ENCODE results near the gene MVD.
"Not testable (repeated sequence)": the region's sequence is repeated elsewhere in the genome, so short reads cannot be mapped to it uniquely, and the experiment has no call there.

MVD gene

DNA sequence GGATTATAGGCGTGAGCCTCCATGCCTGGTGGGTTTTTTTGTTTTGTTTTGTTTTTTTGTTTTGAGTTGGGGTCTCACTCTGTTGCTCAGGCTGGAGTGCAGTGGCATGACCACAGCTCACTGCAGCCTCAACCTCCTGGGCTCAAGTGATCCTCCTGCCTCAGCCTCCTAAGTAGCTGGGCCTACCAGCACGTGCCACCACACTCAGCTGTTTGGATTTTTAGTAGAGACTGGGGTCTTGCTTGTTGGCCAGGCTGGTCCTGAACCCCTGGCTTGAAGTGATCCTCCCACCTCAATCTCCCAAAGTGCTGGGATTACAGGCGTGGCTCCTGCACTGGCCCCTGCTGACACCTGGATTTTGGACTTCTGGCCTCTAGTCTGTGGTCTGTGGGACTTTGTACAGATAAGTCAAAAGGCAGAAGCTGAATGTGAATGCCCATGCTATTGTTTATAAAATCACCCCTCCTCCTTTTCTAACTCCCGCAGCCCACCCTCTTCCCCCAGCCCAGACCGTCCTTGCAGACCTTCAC is 17.7 kb upstream of the MVD start:
- no peak for DNase-seq

DNA sequence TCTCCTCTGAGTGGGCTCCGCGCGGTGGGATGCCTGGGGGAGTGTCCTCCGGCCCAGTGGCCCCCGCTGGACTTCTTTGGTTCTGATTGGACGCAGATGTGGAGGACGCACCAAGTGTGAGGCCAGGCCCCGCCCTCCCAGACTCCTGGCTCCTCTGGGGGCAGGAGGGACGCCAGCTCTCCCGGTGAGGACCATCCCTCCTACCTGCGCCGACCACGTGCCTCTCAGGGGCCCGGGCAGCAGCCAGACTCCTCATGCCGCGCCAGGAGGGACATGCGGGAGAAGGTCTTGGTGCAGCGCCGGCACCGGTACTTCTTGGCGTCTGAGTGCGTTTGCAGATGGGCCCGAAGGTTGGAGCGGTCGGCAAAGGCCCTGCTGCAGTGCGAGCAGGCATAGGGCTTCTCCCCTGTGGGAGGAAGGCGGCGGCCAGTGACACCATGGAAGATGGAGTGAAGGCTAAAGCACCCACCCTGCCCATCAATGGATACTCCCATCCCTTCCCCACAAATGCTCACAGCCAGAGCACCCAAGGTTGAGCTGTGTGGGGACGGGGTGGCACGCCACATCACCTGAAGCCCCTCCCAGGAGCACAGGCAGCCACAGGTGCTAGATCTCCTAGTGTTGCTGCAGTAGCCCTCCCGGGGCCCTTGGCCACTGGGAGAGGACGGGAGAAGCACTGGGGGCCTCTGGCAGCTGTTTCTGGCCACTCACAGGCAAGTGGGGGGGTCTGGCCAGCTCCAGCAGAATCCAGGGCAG is 15.5 kb upstream of the MVD start:
- DNase-seq = no peak

DNA sequence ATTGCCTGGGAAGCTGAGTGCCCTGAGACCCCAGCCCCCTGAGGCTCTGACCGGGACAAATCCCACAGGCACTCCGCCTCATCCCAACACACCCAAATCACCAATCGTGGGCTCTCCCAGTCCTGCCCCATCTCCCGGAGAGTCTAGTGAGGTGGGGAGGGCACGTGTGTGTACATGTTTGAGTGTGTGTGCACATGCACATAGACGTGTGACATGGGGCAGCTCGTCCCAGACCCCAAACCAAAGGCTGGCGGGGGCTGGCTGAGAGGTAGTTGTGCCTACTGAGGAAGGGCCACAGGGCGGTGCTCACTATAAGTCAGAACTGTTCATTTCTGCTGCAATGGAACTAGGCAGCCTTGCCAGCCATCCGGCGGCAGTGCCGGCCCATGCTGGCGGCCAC is 14.8 kb upstream of the MVD start:
- no peak for DNase-seq

DNA sequence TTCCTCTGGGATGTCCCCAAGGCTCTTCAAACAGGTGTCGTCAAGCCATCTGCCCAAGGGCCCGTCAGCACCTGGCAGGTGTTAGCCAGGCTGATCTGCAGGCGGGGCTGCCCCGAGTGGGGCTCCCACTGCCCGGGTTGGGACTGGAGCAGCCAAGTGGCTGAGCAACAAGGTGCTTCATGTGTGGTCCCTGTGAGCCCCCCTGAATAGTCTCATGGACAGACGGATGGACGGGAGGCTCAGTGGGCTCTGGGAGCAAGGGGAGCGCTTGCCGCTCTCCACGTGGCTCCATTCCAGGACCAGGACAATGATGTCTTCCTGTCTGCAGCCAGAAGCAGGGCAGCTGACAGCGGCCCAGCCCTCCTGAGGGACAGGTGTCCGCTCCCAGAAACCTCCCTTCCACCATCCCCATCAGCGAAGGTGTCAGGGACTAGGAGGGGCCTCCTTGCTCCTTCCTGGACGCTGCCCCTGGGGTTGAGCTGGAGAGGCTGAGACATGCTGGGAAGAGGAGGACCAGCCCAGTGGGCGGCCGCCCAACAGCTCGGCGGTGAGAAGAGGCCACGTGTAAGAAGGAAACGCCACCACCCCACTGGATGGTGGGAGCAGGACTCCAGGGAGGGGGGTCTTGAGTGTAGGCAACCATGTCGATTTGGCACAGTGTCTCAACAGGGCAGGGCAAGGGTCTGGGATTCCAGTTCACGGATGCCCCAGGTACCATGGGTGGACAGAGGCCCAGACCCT is 13.8 kb upstream of the MVD start:
- no peak for DNase-seq

DNA sequence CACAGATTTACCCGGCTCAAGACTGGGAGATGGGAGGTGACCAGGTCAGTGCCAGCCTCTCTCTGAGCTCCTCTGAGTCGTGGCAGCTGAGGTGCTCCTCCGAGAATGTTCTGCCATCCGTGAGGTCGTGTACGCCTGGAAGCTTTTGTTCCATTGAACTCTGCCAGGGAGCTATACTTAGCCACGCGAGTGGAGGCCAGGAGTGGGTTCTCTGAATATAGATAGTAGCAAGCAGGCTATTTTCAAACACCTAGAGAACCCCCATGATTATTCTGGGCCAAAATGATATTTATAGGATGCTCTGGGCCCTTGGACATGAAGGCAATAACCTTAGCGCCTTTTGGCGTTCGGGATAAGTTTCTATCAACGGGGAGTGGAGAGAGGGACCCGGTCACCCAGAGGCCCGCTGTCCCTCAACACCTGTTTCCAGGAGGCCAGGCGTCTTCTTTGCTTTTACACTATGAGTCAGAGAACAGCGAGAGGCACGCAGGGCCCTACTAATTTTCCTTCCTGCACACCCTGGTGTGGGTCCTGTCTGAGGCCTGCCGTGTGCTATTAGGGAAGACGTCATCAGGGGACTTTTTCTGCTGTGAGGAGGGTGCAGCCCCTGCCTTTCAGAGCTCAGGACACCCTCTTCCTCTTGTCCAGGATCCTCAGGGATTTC is 11.0 kb upstream of the MVD start:
- no peak for DNase-seq

DNA sequence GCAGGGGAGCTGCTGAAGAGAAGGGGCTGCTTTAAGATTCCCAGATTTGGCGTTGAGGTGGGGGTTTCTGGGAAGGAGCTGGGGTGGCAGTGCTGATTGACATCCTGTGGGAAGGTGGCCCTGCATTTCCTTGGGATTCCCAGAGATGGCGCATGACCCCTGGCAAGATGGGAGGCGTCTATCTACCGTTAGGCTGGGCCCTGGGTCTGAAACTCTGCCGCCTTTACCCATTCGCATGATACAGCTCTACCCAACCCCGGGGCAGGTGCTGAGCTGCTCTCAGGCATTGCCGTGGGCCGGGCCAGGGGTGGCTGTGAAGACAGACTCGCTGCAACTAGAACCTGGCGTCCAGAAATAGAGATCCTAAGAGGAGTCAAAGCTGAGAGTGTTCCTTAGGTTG is 9.9 kb upstream of the MVD start:
- no peak for DNase-seq

DNA sequence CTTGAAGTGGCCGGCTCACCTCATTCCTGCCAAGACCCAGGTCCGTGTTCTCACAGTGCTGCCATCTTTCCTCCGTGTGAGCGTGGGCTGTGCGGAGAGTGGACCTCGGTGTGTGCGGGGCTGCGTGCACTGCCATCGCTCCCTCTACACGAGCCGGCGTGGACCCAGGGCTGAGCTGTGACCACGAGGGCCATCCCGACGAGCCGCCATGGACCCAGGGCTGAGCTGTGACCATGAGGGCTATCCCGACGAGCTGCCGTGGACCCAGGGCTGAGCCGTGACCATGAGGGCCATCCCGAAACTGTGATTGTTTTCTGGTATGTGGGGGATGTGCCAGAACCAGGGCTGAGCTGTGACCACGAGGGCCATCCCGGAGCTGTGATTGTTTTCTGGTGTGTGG is 8.9 kb upstream of the MVD start:
- DNase-seq = no peak

DNA sequence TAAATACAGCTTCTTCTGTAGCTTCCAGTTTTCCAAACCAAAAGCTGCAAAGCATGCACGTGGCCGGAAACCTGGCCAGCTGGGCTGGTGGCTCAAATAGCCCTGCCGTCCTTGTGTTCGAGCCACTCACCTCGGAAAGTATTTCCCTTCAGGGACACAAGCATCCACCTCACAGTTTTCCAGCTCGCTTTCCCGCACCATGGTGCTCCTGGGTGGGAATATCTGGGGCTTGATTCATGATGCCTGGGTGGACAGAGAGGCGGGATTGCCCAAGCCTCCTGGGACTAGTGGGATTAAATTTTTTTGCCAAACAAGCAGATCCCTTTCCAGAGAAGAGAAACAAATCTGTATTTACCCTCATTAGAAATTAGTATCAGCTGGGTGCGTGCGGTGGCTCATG is 7.1 kb upstream of the MVD start:
- no peak for DNase-seq

DNA sequence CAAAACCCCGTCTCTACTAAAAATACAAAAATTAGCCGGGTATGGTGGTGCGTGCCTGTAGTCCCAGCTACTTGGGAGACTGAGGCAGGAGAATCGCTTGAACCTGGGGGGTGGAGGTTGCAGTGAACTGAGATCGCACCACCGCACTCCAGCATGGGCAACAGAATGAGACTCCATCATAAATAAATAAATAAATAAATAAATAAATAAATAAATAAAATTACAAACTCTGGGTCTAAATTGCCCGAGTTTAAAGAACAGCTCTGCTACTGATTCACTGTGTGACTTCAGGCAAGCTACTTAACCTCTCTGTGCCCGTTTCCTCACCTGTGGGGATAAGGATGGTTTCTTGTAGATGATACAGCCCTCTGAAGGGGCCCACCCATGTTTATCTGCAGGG is 6.6 kb upstream of the MVD start:
- DNase-seq = not testable (repeated sequence)

DNA sequence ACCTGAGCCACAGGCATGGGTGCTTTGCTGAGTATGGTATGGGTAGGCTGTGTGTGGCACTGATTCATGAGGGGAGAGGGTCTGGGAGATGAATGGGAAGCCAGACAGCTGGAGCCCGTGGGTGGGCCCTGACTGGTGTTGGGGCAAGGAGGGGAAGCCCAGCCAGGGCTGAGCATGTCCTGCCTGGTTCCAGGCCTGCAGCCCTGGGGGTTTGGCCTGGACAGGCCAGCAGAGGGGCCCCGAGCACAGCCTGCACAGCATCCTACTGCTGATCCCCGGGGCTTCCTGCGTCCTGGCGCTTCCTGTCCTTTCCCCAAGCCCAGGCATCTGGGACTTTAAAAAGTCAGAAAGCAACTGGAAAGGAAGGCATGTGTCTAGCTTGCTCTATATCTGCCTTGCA is 4.6 kb upstream of the MVD start:
- no peak for DNase-seq

GRCh38 chr16:88665570-88665969 is 2.7 kb upstream of the MVD start:
- no peak for DNase-seq

- DNase-seq = no peak
Observed at GRCh38 chr16:88665148-88665547, 2.3 kb upstream of the MVD start.

DNA sequence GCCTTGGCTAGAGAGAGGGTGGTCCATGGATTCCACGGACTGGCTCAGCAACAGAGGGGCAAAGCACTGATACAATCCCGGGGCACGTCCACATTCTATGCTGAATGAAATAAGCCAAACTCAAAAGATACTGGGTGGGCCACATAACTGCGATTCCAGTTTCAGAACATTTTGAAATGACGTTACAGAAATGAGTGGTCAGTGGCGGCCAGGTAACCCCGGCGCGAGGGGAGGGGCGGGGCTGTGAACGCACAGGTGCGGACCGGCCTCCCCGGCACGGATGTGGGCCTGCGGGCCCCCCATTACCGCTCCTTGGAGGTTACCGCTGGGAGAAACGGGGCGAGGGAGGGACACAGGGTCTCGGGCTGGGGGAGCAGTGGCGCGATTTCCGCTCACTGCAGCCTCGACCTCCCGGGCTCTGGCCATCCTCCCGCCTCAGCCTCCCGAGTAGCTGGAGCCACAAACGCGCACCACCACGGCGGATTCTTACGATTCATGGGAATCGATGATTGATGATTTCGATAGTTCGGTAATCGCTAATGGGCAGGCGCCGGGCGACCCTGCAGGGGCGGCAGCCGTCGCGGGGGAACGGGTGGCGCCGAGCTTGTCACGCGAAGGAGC is 559 bp downstream of the MVD start:
- DNase-seq = peak; percentile 30

DNA sequence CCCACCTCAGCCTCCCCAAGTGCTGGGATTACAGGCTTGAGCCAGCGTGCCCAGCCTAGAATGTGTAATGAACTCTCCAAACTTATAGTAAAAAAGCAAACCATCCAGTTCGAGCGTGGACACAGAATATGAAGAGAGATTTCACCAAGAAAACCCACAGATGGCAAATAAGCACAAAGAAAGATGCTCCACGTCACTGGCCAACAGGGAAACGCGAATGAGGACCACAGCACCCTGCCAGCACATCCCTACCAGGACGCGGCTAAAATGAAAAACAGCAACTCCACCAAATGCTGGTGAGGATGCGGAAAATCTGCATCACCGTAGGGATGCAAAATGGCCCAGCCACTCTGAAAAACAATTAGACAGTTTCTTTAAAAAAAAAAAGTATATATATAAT is 1.4 kb downstream of the MVD start:
- DNase-seq = no peak

DNA sequence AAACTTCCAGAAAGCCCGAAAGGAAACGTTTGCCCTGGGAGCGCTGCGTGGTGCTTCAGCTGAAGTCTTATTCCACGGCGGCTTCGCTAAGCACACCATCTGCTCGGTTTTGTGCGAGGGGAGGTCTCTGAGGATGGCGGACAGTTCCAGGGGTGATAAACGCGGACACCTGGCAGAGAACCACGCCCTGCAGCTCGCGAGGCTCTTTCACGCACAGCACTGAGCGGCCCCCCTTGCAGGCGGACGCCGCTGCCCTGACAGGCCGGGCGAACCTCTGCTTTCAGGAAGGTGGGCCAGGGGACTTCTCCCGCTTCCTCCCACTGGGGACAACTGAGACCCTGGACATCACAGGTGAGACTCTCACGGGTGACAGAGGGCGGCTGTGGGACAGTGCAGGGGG is 3.7 kb downstream of the MVD start:
- DNase-seq = no peak

- DNase-seq = no peak
Observed at GRCh38 chr16:88658714-88659113, 4.2 kb downstream of the MVD start.

DNA sequence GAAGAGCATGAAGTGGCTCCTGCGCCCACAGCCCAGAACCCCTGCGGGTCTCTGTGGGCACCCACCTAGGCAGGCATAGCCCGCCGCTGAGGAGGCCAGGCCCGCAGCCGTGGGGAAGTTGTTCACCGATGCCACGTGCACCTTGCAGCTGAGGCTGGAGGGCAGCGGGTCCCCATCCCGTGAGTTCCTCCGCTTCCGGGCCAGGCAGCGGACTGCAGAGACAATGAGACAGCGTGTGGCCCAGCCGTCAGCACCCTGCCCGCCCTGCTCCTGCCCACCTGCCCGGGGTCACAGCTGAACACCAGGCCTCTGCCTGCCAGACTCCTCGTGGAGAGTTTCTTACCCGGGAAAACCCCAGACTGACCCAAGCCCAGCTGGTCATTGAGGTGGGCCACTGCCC is 5.5 kb downstream of the MVD start:
- no peak for DNase-seq

DNA sequence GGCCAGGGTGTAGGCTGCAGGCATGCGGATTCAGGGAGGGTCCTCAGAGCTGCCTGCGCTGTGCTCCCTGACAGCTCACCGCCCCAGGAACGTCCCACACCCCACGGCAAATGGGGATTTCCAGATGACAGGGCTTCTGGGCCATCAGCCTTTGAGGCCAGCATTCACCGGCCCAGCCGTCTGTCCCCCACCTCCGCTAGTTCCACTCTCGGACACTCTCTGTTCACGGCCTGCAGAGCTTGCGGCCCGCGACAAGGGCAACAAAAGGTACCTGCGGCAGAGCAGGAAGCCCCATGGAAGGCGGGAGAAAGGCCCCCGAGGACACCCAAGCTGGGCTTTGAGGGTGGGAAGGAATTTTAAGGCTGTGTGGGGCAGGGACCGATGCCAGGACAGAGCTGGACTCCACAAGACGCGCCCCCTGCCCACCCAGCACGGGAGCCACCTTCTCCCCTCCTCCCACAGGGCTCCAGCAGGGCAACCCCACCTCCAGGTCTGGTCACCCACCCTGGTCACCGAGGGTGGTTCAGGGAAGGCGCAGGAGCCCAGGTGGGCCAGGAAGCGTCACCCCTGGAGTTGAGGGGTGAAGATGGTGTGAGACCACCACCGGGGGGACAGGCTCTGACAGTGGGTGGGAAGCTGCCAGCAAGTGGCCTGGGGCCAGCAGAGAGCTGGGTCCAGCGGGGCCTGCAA is 6.5 kb downstream of the MVD start:
- DNase-seq = no peak

- DNase-seq = no peak
Observed at GRCh38 chr16:88655733-88656281, 7.1 kb downstream of the MVD start.

DNA sequence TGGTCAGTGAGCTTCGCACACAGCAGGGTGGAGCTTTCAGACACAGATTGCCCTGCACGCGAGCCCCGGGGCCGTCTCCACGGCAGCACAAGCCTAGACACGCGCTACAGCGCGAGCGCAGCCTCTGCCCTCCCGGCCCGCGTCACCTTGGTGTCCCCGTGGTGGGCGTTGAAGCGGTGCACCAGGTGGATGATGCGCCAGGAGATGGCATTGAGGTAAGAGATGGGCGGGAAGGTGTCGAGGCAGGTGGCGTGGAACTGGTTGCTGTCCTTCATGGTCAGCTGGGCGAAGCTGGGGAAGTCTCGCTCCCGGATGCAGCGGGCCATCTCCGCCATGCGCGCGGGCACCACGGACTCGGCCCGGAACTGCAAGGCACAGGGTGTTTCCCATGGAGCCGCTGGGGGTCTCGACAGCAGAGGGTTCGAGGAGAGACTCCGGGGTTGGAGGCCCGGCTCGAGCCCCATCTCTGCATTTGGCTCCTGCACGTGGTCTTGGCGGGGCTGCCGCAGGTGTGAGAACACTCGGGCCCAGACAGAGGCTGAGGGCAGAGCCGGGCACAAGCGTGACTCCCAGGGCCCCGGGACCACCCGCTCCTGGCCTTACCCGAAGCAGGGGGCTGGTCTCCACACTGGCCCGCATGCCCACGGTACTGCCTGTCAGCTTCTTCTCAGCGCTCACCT is 7.7 kb downstream of the MVD start:
- DNase-seq = no peak

DNA sequence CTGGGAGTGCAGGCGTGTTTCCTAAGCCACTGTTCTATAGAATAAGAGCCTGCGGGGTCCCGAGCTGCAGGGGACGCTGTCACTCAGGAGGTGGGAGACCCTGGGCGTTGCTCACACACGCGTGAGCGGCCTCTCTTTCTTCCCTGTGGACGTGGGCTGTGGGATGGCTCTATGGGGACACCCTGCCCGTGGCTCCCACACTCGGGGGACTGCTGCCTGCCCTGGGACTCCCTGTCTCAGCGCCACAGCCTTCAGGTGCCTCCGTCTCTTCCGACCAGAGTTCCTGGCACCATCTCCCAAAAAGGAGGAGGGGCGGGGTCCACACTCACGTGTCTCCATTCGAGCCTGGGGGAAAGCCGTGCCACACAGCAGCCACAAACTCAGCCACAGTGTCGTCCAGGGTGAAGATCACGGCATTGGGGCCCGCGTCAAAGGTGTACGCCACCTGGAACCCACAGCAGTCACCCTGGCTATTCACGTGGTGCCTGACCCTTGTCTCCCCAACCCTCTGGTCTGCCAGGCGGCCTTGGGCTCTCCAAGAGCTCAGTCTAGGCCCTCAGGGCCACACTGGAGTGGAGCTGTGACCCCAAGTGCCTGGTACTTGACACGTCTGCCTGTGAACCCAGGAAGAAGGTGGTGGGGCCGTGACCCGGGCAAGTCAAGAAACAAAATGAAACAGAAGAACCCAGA is 8.4 kb downstream of the MVD start:
- DNase-seq = no peak
